SW 1271 (cell line): Measurements from ENCODE around the gene GALR1.
"Not testable (repeated sequence)": the region's sequence is repeated elsewhere in the genome, so short reads cannot be mapped to it uniquely, and the experiment has no call there.

Experiments used
- DNase-seq, 2 experiments: peaks; one replicate each; lab custom pipeline; 2025; lab: John Stamatoyannopoulos, UW

The GALR1 gene

DNA sequence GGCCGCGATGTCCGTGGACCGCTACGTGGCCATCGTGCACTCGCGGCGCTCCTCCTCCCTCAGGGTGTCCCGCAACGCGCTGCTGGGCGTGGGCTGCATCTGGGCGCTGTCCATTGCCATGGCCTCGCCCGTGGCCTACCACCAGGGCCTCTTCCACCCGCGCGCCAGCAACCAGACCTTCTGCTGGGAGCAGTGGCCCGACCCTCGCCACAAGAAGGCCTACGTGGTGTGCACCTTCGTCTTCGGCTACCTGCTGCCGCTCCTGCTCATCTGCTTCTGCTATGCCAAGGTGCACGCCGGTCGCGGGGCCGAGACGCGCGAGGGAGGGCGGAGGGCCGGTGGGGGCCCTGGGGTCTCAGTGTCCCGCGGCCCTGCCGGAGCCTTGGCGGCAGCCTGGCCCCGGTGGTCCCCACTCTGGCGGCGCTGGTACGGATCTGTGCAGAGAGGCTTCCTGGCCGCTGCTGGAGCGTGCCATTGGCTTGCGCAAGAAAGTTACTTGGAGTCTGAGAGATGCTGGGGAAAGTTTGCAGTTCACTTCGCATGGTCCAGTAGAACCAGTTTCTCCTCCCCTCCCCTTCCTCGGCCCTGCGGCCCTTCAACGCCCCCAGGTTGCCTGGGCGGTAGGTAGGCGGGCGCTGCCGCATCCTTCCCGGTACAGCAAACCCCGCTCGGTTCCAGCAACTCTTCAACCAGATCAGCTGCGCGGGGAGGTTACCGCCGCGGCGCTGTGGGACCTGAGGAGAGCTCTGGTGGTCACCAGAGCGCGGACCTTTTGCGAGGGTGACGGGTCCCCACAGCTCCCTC is 1.5 kb downstream of the GALR1 start:
- no peak for DNase-seq

DNA sequence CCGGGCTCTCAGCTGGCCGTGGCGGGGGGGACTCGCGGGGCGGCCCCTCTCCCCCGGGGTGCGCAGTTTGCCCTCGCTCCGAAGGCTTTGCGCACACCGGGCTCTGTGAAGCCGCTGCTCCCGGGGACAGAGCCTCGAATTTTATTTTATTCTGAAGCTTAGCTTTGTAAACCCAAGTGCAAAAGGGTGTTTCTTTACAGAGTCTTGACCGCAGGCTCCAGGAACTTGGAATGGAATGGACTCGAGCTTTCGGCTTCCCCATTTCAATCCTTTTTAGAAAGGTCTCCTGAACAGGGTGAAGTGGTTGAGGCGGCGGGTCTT is 2.0 kb downstream of the GALR1 start:
- no peak for DNase-seq

DNA sequence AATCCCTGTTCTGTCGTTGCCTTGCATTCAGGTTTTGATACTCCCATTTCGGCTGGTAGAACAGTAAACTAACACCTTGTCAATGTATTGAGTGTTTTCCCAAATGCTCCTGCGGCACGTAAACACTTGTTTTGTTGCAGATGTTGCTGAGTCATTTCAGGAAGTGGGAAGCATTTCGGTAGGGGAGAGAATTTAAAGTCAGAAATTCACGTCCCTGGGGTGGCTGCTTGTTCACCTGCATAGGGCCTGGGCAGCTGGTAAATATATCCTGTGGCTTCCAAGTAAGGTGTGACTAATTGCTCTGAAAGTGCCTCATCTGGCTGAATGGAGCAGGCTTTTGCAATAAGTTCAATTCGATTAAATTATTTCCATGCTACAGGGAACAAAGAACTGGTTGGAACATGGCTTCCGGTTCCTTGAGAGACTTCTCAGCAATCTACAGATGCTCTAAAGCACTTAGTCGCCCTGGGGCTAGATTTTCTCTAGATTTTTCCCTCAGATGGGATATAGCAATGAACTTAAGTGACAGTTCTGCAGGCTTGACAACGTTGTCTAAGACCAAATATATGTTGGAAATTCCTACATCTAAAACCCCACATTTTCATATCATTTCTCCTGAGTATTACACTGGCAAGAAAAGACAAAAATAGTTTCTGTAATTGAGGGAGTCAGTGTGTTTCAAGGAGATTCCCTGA is 5.2 kb downstream of the GALR1 start:
- no peak for DNase-seq

DNA sequence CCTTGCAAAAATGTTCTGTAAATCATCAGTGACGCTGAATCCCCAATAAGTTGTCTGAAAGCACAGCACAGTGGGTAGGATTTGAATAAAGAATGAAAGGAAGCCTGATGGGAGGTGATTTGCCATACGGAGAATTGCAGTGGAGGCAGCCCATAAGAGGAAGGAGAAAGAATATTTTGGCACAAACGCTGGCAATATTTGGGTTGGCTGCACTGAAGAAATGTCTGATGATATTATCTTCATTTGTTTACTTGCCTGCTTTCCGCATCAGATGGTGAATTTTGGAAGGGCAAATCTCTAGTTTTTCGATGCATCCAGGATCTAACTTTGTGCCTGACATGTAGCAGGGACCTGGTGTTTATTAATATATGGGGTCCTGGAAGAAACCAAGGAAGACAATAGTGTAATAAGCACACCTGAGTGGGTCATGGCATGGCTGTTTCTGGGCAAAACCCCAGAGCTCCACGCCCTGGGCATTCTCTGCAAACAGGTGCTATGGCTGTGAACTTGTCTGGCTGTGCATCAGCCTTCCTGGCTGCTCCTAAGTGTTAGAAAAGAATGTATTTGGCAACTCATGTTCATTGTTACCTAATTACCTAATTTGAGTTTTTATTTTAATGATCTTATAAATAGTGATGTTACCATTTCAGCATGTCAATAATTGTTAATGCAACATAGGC is 5.9 kb downstream of the GALR1 start:
- DNase-seq, result no peak

DNA sequence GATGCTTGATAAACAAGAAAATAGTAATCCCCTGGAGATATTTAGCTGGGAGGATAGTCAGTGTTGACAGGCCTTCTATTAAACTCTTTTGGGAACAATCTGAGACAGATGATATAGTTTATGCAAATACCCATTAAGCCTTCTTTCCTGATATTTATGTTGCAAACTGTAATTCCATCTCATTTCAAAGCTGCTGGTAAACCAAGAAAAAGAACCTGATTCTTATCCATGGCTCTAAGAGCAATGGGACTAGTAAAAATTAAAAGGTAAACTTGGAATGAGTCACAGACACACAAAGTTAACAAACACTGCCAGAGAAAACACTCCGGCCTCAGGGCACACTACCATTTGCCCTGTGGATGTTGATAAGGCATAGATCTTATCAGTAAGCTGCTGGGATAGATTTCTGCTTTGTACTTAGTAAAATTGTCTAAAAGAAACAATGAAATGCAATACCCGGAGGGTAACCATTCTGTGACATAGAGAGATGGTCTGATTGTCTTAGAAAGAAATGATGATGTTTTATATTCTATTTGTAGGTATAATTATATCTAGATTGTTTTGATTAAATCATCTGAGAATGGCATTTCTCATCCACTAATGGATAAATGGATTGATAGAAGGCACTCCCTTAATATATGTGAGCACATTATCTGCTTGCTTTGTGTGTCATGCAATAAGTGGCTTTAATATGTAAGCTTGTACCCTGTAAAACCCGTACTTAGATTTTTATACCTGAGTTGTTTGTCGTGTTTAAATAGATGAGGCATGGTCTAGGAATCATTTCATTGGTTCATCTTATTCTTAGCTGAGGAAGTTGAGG is 13.2 kb downstream of the GALR1 start:
- DNase-seq, result no peak

DNA sequence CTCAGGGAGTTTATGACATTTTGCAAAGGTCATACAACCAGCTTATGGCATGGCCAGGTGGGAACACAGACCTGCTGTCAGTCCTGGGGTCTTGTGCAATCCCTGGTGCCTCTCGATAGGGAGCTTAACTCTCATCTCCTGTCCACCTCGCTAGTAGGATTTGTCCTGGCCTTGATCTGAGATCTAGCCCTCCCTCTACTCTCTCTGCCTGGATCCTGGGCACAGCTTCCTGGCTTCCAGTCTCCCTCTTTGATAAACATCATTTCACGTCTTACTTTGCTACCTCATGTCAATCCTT is 13.8 kb downstream of the GALR1 start:
- no peak for DNase-seq

- no peak for DNase-seq
These were observed 18.3 kb downstream of the GALR1 start for GRCh38 chr18:77267969-77268368.

GRCh38 chr18:77268456-77268855 is 18.8 kb downstream of the GALR1 start:
- no peak for DNase-seq

GRCh38 chr18:77271576-77272481 is 22.2 kb downstream of the GALR1 start:
- DNase-seq, result no peak

- not testable (repeated sequence) for DNase-seq
These were observed 41.2 kb downstream of the GALR1 start for GRCh38 chr18:77290841-77291240.

DNA sequence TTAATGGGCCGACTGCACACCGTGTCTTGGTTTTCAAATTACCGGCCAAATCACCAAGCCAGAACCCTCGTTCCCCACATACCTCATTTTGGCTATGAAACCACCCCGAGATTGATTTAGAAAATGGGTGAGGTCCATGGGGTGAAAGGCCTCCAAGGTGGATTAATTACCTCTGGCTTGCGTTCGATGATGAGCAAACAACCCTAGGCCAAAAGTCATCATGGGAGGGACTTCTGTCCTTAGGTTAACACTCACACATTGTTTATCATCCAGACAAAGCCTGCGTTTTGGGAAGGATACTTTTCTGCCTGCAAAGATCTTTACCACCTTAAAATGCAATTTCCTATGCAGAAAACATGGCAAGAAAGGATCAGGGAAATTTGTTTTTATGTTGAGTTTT is 48.5 kb downstream of the GALR1 start:
- no peak for DNase-seq

DNA sequence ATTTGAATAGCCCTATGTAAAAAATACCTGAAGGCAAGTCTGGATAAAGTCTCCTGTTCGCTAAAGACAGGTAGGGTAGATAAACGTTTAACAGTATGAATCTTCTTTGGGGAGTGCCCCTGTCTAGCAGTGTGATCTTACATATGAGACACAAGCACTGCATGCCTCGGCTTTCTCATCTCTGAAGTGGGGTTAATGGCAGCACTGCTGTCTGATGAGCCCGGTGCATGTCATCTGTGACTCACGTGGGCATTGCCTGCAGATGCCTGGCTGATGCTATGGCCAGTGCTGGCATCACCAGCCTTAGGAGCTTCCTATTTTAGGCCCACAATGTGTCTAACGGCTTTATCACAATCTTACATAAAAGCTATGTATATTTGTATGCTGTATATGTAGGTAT is 50.1 kb downstream of the GALR1 start:
- DNase-seq, result no peak

- DNase-seq, result no peak
These were observed 50.9 kb downstream of the GALR1 start for GRCh38 chr18:77300579-77300978.

DNA sequence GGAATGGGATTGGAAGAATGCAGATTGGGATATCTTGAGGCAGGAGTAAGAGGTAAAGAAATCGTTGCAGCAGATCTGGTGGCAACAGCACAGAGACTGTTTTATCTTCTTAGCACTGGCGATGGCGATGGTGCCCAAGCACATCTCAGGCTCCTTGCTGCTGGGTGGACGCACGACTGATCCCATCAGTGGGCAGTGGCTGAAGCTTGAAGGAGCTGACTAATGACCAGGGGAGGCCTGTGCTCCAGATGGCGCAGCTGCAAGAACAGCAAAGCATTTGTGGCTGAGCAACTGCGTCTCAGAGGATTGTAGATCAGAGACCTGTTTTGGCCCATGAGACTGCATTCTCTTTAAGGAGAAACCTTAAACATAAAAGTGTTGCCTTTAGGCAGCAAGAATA is 54.6 kb downstream of the GALR1 start:
- no peak for DNase-seq

- no peak for DNase-seq
These were observed 56.0 kb downstream of the GALR1 start for GRCh38 chr18:77305676-77306075.

- DNase-seq, result no peak
These were observed 58.6 kb downstream of the GALR1 start for GRCh38 chr18:77308216-77308615.

- no peak for DNase-seq
These were observed 64.9 kb downstream of the GALR1 start for GRCh38 chr18:77314511-77314910.

DNA sequence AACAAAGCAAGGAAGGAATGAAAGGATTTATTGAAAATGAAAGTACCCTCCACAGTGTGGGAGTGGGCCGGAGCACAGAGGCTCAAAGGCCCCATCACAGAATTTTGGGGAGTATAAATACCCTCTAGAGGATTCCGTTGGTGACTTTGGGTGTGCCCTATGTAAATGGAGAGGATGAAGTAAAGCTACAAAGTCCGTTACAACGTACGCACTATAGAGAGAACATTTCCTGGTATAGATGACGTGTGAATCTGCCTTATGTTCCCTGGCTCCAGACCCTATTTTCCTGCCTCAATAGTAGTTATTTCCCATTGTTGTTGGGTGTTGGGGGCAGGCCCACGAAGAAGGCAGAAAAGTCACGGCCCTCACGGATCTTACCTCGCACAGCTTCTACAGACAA is 65.3 kb downstream of the GALR1 start:
- DNase-seq, result no peak

- no peak for DNase-seq
These were observed 66.4 kb downstream of the GALR1 start for GRCh38 chr18:77316008-77316407.

DNA sequence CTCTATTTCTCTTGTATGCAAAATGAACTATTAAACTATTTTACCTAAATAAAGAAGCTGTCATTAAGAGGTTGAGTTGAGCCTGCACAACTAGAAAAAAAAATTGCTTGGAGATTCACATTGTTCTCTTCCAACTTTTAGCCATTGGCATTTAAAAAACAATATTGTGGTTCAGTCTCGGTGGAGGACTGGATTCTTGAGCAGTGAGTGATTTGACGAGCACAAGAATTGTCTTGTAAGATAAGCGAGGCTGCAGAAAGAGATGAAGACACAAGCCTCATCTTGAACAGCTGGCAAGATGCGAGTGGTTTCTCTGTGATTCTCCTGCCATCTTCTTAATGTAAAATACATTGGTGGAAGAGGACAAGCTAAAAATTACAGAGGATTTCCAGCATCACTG is 67.0 kb downstream of the GALR1 start:
- no peak for DNase-seq

DNA sequence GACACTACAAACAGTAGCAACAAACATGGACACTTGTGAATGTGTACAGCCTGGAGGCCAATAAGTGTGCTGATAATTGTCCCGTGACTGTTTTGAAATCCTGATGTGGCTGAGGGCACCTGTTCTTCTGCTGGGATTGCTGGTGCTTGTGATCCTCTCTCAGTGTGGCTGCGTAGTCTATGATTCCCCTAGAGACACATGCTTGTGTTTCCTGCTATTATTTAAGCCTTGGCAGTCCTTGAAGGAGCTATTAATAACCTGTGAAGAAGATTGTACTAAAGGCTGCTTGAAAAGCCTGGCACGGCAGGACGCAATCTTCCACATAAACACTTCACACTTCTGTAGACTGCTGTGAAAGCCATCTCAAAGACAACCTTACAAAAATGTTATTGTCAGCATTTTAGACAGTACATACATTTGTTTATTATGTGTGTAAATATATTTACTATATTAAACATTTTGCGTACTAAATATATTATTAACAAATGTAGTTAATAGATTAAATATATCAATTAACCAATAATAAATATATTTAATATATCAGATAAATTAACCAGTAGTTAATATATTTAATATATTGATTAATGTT is 71.4 kb downstream of the GALR1 start:
- DNase-seq, result no peak
